ENCODE data around the gene CIAO3.
A peak's percentile ranks its signal among the peaks of the same experiment; 100 is the strongest.

Gene CIAO3

DNA sequence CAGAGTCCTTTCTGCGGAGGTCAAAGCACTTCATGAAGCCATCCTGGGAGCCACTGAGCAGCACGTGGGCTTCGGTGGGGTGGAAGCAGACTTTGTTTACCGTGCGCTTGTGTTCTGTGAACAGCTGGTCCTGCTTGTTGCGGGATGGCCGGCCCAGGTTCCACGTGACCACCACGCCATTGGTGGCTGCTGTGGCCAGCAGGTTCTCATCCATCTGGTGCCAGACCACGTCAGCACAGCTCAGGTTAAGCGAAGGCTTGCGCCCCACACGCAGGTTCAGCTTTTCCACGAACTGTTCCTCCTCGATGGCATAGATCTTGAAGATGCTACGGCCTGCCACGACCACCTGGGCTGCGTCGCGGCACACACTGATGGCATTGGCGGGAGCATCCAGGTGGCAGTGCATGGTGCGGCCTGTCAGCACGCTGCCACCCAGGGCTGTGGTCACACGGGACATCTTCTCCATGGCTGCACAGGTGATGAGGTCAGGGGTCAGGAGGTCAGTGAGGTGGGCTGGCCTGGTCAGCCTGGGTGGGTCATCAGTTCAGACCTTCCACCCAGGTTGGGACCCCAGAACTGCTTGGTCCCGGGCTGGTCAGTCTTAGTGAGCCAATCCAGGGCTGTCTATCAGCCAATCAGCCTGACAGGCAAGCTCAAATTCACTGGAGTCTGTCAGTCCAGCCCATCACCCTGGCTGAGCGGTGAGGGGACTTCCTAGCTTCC, 51.5 kb downstream of the CIAO3 start:
- DNase-seq, result no peak

GRCh38 chr16:687499-687898, 53.3 kb downstream of the CIAO3 start:
- no peak for DNase-seq

DNA sequence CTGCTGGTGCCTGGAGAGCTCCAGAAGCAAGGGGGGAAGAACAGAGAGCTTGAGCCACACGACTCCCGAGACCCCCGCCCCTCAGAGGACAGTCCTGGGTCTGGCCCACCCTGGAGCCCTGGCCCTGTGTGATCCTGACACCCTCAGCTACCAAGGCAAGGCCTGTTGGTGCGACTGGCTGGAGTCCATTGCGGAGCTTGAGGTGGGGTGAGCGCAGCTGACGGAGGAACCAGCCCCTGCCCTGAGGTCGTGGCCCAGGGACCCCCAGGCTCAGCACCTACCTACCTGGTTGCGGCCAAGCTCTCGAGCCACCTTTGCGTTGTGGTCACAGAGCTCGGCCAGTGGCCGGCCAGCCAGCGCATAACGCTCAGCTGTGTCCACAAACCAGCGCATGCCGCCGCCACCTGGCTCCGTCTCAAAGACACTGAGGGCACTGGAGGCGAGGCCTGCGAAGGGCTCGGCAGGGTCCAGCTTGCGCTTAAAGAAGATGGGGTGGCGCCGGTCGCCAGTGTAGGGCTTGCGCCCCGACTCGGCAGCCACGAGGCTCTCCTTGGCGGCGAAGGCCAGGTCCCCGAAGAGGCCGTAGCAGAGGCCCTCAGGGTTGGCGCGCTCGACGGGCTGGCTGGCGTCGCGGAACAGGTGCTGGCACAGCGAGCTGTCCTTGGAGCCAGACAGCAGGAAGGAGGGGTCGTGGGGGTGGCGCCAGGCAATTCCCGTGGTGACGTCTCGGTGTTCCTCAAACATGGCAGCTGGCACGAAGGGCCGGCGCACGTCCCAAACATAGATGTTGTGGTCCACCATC, 54.1 kb downstream of the CIAO3 start:
- no peak for DNase-seq

DNA sequence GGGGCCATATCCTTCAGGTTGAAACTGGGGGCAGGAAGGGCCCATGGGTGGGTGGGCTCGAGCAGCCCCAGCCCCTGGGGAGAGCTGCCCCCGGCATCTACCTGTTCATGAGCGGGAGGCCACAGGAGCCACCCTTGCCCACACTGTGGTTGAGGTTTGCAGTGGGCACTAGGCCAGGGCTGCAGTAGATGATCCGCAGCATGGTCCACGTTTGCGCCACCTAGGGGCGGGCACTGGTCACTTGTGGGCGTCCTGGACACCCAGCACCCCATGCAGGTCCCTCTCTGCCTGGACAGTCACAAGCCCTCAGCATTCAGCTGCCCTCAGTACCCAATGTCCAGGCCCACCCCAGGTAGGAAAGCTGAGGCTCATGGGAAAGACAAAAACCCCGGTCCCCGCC, 54.8 kb downstream of the CIAO3 start:
- peak; percentile 40 to 65 (median 54) for DNase-seq

DNA sequence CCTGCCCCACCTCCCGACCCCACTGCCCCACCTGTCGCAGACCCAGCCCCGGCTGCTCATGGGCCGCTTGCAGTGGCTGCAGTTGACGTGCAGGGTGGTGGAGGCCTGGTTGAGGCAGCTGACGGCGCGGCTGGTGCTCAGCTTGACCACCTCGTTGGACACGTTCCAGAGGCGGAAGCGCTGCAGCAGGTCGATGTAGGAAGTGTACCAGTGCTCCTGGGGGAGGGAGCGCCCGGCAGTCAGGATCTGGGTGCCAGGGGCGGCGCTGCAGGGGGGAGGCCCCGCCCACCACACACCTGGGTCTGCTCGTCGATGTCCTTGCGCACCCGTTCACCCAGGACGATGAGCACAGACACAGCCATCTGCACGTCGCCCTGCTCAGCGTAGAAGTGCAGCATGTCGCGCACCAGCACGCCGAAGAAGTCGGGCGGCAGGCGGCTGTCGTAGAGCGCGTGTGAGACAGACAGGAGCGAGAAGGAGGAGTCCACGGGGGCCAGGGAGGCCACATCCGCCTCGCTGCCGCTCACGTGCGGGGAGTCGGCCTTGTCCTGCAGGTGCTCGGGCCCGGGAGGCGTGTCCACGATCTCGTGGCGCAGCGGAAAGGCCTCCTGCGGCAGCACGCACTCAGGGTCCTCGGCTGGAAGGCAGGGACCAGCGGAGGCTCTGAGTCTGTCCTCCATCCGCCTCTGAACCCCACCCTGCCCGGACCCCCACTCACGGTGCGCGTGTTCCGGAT, 55.7 kb downstream of the CIAO3 start:
- peak; percentile 83 to 93 (median 91) for DNase-seq

- peak; percentile 95 to 99 (median 97) for DNase-seq
Observed at GRCh38 chr16:684071-684794, 56.6 kb downstream of the CIAO3 start, which contains the start of gene JMJD8. TSS of gene JMJD8 (minus strand) at chr16:684334. CDS start at chr16:684319, 15 bp downstream.

DNA sequence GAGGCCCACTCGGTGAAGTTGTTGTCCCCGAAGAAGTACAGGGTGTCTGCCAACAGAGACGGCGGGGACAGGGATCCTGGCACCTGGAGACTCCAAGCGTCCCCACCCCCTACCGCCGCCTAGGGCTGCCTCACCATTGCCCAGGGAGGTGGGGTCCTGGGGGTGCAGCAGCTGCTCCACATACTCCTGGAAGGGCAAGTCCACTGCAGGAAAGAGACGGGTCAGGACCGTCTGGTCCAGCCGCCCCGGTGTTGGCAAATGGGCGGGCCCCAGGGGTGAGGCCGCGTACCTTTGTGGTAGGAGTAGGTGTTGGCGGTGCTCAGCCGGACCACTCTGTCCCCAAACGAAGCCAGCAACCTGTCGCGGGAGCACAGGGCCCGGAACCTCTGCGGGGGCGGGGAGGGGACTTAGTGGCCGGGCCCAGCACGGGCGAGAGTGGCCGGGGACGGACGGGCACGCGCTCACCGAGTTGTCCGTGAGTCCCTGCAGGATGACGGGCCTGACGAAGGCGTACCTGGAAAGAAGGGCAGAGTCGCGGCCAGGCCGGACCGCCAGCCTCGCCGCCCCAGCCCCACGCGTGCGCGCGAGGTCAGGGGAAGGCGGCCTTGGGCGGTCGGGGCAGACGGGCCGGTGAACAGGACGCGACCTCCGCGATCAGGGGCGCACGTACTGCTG, 57.3 kb downstream of the CIAO3 start:
- DNase-seq, result no peak

GRCh38 chr16:682493-683395, 58.1 kb downstream of the CIAO3 start:
- no peak for DNase-seq

DNA sequence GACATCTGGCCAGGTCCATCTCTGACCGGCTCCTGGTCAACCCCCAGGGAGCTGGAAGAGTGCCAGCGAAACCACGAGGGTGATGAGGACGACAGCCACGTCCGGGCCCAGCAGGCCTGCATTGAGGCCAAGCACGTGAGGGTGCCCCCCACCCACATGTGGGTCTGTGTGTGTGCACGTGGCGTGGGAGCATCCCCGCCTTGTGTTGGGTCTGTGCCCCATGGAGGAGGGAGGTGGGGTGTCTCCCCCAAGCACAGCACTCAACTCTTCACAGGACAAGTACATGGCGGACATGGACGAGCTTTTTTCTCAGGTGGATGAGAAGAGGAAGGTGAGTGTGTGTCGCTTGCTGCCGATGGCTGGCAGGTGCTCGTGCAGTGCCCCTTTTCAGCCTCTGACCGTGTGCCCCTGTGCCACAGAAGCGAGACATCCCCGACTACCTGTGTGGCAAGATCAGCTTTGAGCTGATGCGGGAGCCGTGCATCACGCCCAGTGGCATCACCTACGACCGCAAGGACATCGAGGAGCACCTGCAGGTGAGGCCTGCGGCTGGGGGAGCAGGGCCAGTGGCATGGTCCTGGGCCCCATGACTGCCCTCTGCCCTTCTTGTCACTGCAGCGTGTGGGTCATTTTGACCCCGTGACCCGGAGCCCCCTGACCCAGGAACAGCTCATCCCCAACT, 58.9 kb downstream of the CIAO3 start:
- DNase-seq, result no peak

GRCh38 chr16:680967-681745, 59.6 kb downstream of the CIAO3 start:
- DNase-seq, result peak in 1 of 3 experiments; percentile 32

GRCh38 chr16:680625-680945, 60.2 kb downstream of the CIAO3 start:
- no peak for DNase-seq

DNA sequence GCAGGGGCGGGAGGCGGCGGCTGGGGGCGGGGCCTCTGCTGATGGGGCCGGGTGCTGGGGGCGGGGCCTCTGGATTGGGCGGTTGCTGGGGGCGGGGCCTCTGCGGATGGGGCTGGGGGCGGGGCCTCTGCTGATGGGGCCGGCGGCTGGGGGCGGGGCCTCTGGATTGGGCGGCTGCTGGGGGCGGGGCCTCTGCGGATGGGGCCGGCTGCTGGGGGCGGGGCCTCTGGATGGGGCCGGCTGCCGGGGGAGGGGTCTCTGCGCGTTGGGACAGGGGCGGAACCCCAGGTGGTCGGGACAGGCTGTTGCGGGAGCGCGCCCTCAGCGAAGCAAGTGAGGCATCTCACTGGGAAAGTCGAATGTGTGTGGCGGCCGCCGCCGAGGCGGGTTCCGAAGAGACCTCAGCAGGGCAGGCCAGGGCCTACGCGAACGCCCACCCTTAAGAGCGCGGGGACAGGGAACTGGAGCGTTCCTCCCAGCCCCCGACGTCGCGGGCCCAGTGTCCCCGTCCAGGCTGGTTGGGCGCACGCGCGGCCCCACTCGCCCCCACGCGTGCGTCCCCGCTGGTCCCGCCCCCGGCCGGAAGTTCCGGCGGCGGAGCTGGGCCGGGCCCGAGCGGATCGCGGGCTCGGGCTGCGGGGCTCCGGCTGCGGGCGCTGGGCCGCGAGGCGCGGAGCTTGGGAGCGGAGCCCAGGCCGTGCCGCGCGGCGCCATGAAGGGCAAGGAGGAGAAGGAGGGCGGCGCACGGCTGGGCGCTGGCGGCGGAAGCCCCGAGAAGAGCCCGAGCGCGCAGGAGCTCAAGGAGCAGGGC, 60.8 kb downstream of the CIAO3 start, which contains the start of gene STUB1:
TSS of gene STUB1 (plus strand) at position 597 of the 811 bp plus-strand sequence. CDS start at position 713, 116 bp downstream.
- DNase-seq, result peak; percentile 80 to 91 (median 90)

All from NCI-H1417 (cell line).